T-helper 17 cell (primary cell): Measurements from ENCODE around the gene RAVER2. TPM values are rescaled to one million over a fixed set of nuclear protein-coding genes. Genes with fewer than 3 reads are reported as not detected.
"Not testable (repeated sequence)": the region's sequence is repeated elsewhere in the genome, so short reads cannot be mapped to it uniquely, and the experiment has no call there.

Source experiments
- ATAC-seq: fragments of 150-1000 bp; cut with Tn5 transposase; 2 replicates; pipeline ENCODE4 v1.10.0; 2021; ENCODE audit warnings: mild to moderate bottlenecking, moderate library complexity
- DNase-seq, 3 donors: peaks; one replicate each; pipeline versions ENCODE4 v3.0.0 to v3.0.0-alpha.2; 2020 to 2021
- H3K9me3 ChIP-seq: one replicate; pipeline ENCODE4 v1.7.0; 2013; ENCODE audit warnings: low read length, mild to moderate bottlenecking; ENCODE audit not compliant: control insufficient read depth, poor library complexity, severe bottlenecking
- H3K27ac Mint-ChIP-seq: one replicate; pipeline ENCODE4 v1.8.0; 2022; ENCODE audit warnings: mild to moderate bottlenecking, moderate library complexity, mixed read lengths
- H3K27me3 Mint-ChIP-seq: one replicate; pipeline ENCODE4 v1.8.0; 2022; ENCODE audit warnings: mixed read lengths
- H3K36me3 Mint-ChIP-seq: one replicate; pipeline ENCODE4 v1.8.0; 2022; ENCODE audit warnings: low read depth, mixed read lengths
- H3K4me1 Mint-ChIP-seq: one replicate; pipeline ENCODE4 v1.8.0; 2022; ENCODE audit warnings: mild to moderate bottlenecking, mixed read lengths
- H3K4me3 Mint-ChIP-seq: one replicate; pipeline ENCODE4 v1.8.0; 2022; ENCODE audit warnings: mild to moderate bottlenecking, moderate library complexity, mixed read lengths
- total RNA-seq, 4 donors: library from RNA in 2 of 4; stranded (reverse) in 2 of 4; gene quantifications; one replicate each; pipeline ENCODE4 v1.2.3 and lab custom pipeline; 2022 to 2026

RAVER2 gene
- total RNA-seq, 2 donors from 2014 or later, result 1.5 to 1.6 TPM

DNA sequence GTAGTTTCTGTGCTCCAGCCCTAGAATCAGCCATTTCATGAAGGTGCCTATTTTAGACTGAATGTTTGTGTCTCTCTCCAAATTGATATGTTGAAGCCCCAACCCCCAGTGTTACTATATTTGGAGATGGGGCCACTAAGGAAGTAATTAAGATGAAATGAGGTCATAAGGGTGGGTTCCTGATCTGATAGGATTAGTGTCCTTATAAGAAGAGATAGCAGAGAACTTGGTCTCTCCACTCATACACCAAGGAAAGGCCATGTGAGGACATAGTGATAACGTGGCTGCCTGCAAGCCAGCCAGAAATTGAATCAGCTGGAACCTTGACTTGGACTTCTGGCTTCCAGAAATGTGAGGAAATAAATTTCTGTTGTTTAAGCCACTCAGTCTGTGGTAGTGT lies 12.3 kb downstream of the RAVER2 start:
- H3K4me1 Mint-ChIP-seq, result no peaks in the 10 kb centered on the region
- H3K27ac Mint-ChIP-seq, result no peak overlapping the region
- DNase-seq (no peak), ATAC-seq (no peak)
- no peaks in the 10 kb centered on the region for H3K27me3 Mint-ChIP-seq
- H3K36me3 Mint-ChIP-seq, result peaks cover 3% of the 10 kb centered on the region
- no peaks in the 10 kb centered on the region for H3K9me3 ChIP-seq
- no peak overlapping the region for H3K4me3 Mint-ChIP-seq

DNA sequence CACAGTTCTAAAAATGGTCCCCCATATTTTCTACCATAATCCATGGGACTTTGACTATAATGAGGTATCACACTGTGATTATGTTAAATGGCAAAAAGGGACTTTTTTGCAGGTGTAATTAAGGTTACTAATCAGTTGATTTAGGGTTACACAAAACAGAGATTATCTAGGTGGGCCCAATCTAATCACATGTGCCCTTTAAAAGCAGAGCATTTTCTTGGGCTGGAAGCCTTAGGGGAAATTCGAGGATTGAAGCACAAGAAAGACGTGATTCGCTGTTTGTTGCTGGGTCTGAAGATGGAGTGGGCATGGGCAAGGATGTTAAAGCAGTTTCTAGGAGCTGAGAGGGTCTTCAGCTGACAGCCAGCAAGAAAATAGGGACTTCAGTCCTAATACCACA lies 13.4 kb downstream of the RAVER2 start:
- no peak overlapping the region for H3K27ac Mint-ChIP-seq
- no peak overlapping the region for H3K4me3 Mint-ChIP-seq
- DNase-seq (no peak), ATAC-seq (no peak)
- no peaks in the 10 kb centered on the region for H3K4me1 Mint-ChIP-seq
- no peaks in the 10 kb centered on the region for H3K9me3 ChIP-seq
- H3K27me3 Mint-ChIP-seq, result no peaks in the 10 kb centered on the region
- peaks cover 3% of the 10 kb centered on the region for H3K36me3 Mint-ChIP-seq

DNA sequence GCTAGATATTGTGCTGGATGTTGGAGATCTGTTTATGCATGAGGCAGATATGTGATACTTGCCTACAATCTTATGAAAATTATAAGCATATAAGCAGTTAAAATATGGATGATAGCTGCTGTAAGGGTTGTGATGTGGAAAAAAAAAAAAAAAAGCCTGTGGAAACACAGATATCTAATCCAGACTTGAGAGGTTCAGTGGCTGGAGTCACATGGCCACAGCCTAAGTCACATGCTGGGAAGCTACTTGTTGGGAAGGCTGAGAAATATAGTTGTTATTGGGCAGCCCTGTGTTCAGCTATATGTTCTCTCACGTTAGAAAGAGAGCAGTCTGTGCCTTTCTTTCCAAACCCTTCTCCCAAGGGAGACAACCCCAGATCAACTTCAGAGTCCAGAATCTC lies 15.1 kb downstream of the RAVER2 start:
- H3K36me3 Mint-ChIP-seq, result peaks cover 3% of the 10 kb centered on the region
- H3K4me1 Mint-ChIP-seq, result no peaks in the 10 kb centered on the region
- no peak for DNase-seq
- H3K27me3 Mint-ChIP-seq, result no peaks in the 10 kb centered on the region
- no peak overlapping the region for H3K27ac Mint-ChIP-seq
- no peak overlapping the region for H3K4me3 Mint-ChIP-seq
- no peak for ATAC-seq
- H3K9me3 ChIP-seq, result no peaks in the 10 kb centered on the region

DNA sequence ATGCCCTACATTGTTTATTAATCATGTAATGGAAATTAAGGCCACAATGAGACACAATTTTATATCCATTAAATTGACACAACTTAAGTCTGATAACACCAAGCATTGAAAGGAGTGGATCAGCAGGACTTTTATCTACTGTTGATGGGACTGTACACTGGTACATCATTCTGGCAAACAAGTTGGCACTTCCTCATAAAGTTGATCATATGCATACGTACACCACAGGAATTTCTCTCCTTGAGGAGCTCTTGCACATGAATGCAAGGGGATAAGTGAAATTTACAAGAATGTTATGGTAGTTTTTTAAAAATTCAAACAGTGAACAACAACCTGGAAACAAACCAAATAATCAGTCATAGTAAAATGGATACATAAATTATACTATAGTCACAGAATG lies 20.1 kb downstream of the RAVER2 start:
- no peak overlapping the region for H3K27ac Mint-ChIP-seq

DNA sequence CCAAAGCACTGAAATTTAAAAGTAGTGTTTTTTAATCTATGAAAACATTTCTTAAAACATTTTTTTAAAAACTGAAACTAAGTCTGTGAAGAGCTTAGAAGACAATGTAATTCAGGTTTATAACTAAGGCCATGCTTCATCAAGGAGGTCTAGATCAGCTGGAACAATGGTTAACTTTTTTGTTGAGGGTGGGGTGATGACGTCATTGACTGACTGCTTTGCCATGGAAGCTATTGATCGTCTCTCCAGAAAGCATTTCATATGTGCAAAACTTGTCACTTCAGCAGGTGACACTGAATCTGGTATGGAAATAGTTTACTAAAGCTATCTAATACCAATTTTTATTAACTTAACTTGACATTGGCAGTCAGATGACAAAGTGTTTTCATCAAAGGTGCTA lies 21.0 kb downstream of the RAVER2 start:
- Mint-ChIP-seq H3K4me3 (no peak overlapping the region), H3K4me1 (peaks cover 10% of the 10 kb centered on the region), H3K27me3 (no peaks in the 10 kb centered on the region), H3K27ac (no peak overlapping the region), H3K36me3 (peaks cover 4% of the 10 kb centered on the region)
- DNase-seq, result no peak
- no peak for ATAC-seq
- no peaks in the 10 kb centered on the region for H3K9me3 ChIP-seq

More for the DNA sequence above, 20.1 kb downstream of the RAVER2 start:
- Mint-ChIP-seq H3K4me1 (peaks cover 6% of the 10 kb centered on the region), H3K36me3 (peaks cover 4% of the 10 kb centered on the region), H3K27me3 (no peaks in the 10 kb centered on the region), H3K4me3 (no peak overlapping the region)
- DNase-seq (no peak), ATAC-seq (no peak)
- H3K9me3 ChIP-seq, result no peaks in the 10 kb centered on the region

DNA sequence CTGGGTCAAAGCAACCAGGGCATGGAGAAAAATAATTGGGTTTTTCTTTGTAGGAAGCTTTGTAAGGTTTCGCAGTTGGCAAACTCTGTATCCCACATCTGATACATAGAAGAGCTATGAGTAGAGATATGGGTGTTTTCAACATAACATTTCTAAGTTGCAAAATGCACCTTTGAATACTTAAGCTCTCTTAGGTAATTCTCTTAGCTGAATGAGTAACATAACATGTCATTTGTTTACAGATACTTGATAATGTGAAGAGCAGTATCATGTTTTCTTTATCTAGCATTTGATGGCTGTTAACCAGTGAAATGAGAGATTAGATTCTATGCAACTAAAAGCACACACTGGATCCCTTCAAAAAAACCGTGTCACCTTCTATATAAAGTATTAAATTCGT lies 21.6 kb downstream of the RAVER2 start:
- DNase-seq (no peak), ATAC-seq (no peak)
- Mint-ChIP-seq H3K27me3 (no peaks in the 10 kb centered on the region), H3K27ac (no peak overlapping the region), H3K36me3 (peaks cover 4% of the 10 kb centered on the region), H3K4me1 (peaks cover 10% of the 10 kb centered on the region), H3K4me3 (no peak overlapping the region)
- H3K9me3 ChIP-seq, result no peaks in the 10 kb centered on the region

DNA sequence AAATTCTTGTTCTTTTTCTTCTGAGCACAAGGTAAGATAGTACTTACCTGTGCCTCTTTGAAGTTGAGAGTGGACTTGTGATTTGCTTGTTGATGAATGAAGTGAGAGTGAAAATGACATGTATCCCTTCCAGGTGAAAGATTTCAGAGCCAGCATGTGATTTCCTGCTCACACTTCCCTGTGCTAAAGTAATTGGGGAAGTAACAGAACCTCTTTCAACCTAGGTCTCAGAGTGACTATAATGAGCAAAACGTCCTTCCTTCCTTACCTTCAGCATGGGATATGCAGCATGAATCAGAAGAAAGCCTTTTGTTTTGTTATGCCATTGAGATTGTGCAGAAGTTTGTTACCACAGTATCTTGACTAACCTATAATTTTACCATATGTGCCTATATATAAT lies 24.6 kb downstream of the RAVER2 start:
- Mint-ChIP-seq H3K27ac (no peak overlapping the region), H3K4me1 (peaks cover 10% of the 10 kb centered on the region), H3K36me3 (peaks cover 4% of the 10 kb centered on the region), H3K27me3 (no peaks in the 10 kb centered on the region), H3K4me3 (no peak overlapping the region)
- ATAC-seq (no peak), DNase-seq (no peak)
- no peaks in the 10 kb centered on the region for H3K9me3 ChIP-seq

DNA sequence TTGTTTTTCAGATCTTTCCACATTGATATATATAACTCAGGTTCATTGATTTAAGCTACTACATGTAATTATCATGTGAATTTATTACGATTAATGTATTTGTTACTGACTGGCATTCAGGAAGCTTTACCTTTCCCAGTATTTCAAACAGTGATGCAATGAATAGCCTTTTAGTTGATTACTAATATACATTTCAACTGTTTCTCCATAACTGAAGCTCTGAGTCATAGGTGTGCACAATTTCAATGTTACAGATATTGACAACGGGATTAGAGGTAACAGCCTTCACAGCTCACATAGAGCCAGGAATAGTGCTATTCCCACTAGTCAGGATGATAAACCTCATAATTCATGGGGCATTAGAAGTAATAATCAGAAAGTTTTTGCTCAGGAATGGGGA lies 25.1 kb downstream of the RAVER2 start:
- Mint-ChIP-seq H3K36me3 (peaks cover 4% of the 10 kb centered on the region), H3K4me1 (peaks cover 10% of the 10 kb centered on the region), H3K27ac (no peak overlapping the region), H3K4me3 (no peak overlapping the region), H3K27me3 (no peaks in the 10 kb centered on the region)
- no peaks in the 10 kb centered on the region for H3K9me3 ChIP-seq
- DNase-seq (no peak), ATAC-seq (no peak)

DNA sequence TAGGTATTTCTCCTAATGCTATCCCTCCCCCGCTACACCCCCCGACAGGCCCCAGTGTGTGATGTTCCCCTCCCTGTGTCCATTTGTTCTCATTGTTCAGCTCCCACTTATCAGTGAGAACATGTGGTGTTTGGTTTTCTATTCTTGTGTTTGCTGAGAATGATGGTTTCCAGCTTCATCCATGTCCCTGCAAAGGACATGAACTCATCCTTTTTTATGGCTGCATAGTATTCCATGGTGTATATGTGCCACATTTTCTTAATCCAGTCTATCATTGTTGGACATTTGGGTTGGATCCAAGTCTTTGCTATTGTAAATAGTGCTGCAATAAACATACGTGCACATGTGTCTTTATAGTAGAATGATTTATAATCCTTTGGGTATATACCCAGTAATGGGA lies 28.4 kb downstream of the RAVER2 start:
- H3K4me1 Mint-ChIP-seq, result peaks cover 10% of the 10 kb centered on the region
- not testable (repeated sequence) for DNase-seq, H3K27me3 Mint-ChIP-seq, H3K9me3 ChIP-seq, ATAC-seq, H3K36me3 Mint-ChIP-seq, H3K4me3 Mint-ChIP-seq, H3K27ac Mint-ChIP-seq

DNA sequence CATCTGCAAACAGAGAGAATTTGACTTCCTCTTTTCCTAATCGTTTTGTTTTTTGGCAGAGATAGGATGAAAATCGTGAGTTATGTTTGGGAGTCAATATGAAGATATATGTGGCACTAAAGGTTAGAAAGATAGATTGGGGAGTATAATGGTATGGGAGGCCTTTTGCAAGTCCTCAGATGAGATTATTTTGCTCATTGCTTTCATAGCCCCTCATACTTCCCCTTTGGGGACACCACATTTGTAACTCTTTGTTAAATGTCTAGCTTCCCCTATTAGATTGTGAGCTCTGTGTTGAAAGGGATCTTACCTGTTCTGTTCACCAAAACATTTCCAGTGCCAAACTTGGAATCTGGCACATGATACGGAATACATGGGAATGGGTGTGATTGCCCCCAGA lies 30.2 kb downstream of the RAVER2 start:
- no peak for ATAC-seq

DNA sequence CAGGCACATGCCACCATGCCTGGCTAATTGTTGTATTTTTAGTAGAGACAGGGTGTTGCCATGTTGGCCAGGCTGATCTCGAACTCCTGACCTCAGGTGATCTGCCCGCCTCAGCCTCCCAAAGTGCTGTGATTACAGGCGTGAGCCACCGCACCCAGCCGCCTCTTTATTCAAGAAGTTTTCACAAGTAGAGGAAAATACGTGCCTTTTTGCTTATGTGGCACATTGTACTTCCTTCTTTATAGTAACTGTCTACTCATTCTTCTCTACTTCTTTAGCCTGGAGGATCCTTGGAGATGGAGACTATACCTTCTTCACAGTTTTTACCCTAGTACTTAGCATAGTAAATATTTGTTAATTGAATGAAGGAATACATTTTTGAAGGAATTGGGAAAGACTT lies 37.2 kb downstream of the RAVER2 start:
- ATAC-seq, H3K36me3 Mint-ChIP-seq, H3K27me3 Mint-ChIP-seq, H3K4me1 Mint-ChIP-seq, H3K9me3 ChIP-seq, DNase-seq, H3K27ac Mint-ChIP-seq, H3K4me3 Mint-ChIP-seq: not testable (repeated sequence)

More for the DNA sequence above, 30.2 kb downstream of the RAVER2 start:
- H3K4me3 Mint-ChIP-seq, result no peak overlapping the region
- H3K27me3 Mint-ChIP-seq, result no peaks in the 10 kb centered on the region
- peak overlapping the region; percentile 0 for H3K27ac Mint-ChIP-seq
- no peak for DNase-seq
- H3K4me1 Mint-ChIP-seq, result peaks cover 5% of the 10 kb centered on the region
- H3K9me3 ChIP-seq, result no peaks in the 10 kb centered on the region
- H3K36me3 Mint-ChIP-seq, result peaks cover 2% of the 10 kb centered on the region

DNA sequence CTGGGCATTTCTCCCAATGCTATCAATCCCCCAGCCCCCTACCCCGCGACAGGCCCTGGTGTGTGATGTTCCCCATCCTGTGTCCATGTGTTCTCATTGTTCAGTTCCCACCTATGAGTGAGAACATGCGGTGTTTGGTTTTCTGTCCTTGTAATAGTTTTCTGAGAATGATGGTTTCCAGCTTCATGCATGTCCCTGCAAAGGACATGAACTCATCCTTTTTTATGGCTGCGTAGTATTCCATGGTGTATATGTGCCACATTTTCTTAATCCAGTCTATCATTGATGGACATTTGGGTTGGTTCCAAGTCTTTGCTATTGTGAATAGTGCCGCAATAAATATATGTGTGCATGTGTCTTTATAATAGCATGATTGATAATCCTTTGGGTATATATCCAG lies 38.0 kb downstream of the RAVER2 start:
- not testable (repeated sequence) for H3K27ac Mint-ChIP-seq, DNase-seq, H3K4me1 Mint-ChIP-seq, H3K4me3 Mint-ChIP-seq, H3K27me3 Mint-ChIP-seq, H3K36me3 Mint-ChIP-seq, ATAC-seq, H3K9me3 ChIP-seq

DNA sequence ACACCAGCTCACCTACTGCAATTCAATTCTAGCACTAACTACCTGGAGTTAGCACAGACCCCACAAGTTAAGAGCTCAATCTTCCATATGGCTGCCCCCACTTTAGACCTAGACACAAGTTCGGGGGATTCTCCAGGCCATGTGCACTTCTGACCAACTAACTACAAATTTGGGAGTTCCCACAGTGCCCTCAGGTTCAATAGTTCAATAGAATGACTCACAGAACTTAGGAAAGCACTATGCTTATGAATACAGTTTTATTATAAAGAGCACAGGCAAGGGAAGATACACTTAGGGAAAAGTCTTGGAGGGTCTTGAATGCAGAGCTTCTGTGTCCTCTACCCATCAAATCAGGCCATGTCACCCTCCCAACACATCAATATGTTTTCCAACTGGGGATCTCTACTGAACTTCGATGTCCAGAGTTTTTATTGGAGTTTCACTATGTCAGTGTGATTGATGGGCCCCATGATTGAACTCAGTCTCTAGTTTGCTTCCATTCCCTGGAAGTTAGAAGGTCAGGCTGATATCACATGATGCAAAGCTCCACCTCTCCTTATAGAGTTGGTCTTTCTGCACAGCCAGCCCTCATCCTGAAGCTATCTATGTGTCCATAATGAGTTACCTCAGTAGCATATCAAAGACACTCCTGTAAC lies 46.1 kb downstream of the RAVER2 start:
- no peaks in the 10 kb centered on the region for H3K27me3 Mint-ChIP-seq
- no peaks in the 10 kb centered on the region for H3K4me1 Mint-ChIP-seq
- peaks cover 4% of the 10 kb centered on the region for H3K9me3 ChIP-seq
- no peak overlapping the region for H3K27ac Mint-ChIP-seq
- H3K4me3 Mint-ChIP-seq, result no peak overlapping the region
- ATAC-seq, result no peak
- no peak for DNase-seq
- H3K36me3 Mint-ChIP-seq, result peaks cover 2% of the 10 kb centered on the region

DNA sequence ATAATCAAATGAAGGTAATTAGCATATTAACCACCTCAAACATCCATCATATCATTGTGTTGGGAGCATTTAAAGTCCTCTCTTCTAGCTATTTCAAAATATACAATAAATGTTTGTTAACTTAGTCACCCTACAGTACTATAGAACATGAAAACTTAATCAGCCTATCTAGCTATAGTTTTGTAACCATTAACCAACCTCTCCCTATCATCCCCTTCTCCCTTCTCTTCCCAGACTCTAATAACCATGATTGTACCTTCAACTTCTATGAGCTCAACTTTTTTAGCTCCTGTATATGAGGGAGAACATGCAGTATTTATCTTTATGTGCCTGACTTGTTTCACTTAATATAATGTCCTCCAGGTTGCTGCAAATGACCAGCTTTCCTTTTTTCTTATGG lies 54.0 kb downstream of the RAVER2 start:
- no peak overlapping the region for H3K4me3 Mint-ChIP-seq
- ATAC-seq, result no peak
- H3K36me3 Mint-ChIP-seq, result no peaks in the 10 kb centered on the region
- H3K9me3 ChIP-seq, result no peaks in the 10 kb centered on the region
- H3K27me3 Mint-ChIP-seq, result no peaks in the 10 kb centered on the region
- no peak overlapping the region for H3K27ac Mint-ChIP-seq
- DNase-seq, result no peak
- H3K4me1 Mint-ChIP-seq, result peaks cover 3% of the 10 kb centered on the region
